Thyroid gland (tissue), 4 donors: ENCODE measurements around the gene ORM2. TPM values are rescaled to one million over a fixed set of nuclear protein-coding genes. Genes with fewer than 3 reads are reported as not detected.
"Not testable (repeated sequence)": the region's sequence is repeated elsewhere in the genome, so short reads cannot be mapped to it uniquely, and the experiment has no call there.

Experiments used
- DNase-seq, 2 donors: peaks; one replicate each; pipeline ENCODE4 v3.0.0-alpha.2; 2019
- H3K27ac ChIP-seq, 3 donors: fragments of 200-600 bp; sonication (generic); 1 replicate in 2 of 3; 2 replicates in 1 of 3; pipeline ENCODE4 v1.5.1; 2016 to 2019; ENCODE audit warnings: mild to moderate bottlenecking in 1 of 3, moderate library complexity in 1 of 3
- H3K27me3 ChIP-seq: fragments of 200-600 bp; sonication (generic); one replicate; pipeline ENCODE4 v1.5.1; 2019
- H3K36me3 ChIP-seq, 2 donors: fragments of 200-600 bp; sonication (generic); one replicate each; pipeline ENCODE4 v1.5.1; 2016 to 2019
- H3K4me1 ChIP-seq, 2 donors: fragments of 200-600 bp; sonication (generic); one replicate each; pipeline ENCODE4 v1.5.1; 2017 to 2019
- H3K4me3 ChIP-seq, 3 donors: fragments of 200-600 bp; sonication (generic); replicated peaks in 1 of 3; 1 replicate in 2 of 3; 2 replicates in 1 of 3; pipeline ENCODE4 v1.5.1; 2016; ENCODE audit warnings: mild to moderate bottlenecking in 1 of 3
- H3K9me3 ChIP-seq: fragments of 200-600 bp; sonication (generic); one replicate; pipeline ENCODE4 v1.5.1; 2017
- POLR2A ChIP-seq, 2 donors: fragments of 450-650 bp; IDR thresholded peaks; one replicate each; pipeline ENCODE4 v1.6.1; 2017; ENCODE audit warnings: antibody characterized with exemption in 2 of 2, mild to moderate bottlenecking in 2 of 2, moderate library complexity in 1 of 2
- WGBS, 2 donors: methylation state at CpG; one replicate each; pipeline ENCODE4 v1.1.5; 2017; 5-methylcytosine and 5-hydroxymethylcytosine counted together
- intact Hi-C: fragments of 100-400 bp; cut with DNase I; formaldehyde crosslinking; loops from one replicate; pipeline ENCODE4 v1.15.1; 2023
- total RNA-seq, 4 donors: library from RNA; depleted of rRNA; stranded (reverse); fragments of >200 nt; gene quantifications; one replicate each; pipeline ENCODE4 v1.2.3, GENCODE V29; 2016
- TF ChIP-seq, protein P1 (sequence below), 6 experiments: fragments of 200-600 bp in 3 of 6; fragments of 450-650 bp in 3 of 6; sonication (generic) in 3 of 6; IDR thresholded peaks; one replicate each; pipeline ENCODE4 v1.5.1; 2016 to 2019; ENCODE audit warnings: antibody characterized with exemption in 6 of 6, mild to moderate bottlenecking in 2 of 6, inconsistent platforms in 1 of 6, moderate library complexity in 1 of 6

The ORM2 gene
- not detected for total RNA-seq

DNA sequence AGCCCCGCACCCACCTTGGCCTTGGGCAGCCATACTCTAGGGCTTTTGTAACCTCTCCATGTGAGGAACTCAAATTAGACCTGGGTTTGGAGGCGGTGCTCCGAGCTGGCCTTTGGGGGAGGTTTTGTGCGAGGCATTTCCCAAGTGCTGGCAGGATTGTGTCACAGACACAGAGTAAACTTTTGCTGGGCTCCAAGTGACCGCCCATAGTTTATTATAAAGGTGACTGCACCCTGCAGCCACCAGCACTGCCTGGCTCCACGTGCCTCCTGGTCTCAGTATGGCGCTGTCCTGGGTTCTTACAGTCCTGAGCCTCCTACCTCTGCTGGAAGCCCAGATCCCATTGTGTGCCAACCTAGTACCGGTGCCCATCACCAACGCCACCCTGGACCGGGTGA lies at the start of gene ORM2:
TSS of gene ORM2 (plus strand) at position 245 of the 398 bp plus-strand sequence. CDS start at position 281, 36 bp downstream.
- H3K36me3 ChIP-seq, H3K4me3 ChIP-seq, H3K27me3 ChIP-seq, DNase-seq, H3K4me1 ChIP-seq, intact Hi-C loops, H3K27ac ChIP-seq, H3K9me3 ChIP-seq: not testable (repeated sequence)
- no CpG with 5 or more reads among the region's 10 CpGs for WGBS, 2 donors

DNA sequence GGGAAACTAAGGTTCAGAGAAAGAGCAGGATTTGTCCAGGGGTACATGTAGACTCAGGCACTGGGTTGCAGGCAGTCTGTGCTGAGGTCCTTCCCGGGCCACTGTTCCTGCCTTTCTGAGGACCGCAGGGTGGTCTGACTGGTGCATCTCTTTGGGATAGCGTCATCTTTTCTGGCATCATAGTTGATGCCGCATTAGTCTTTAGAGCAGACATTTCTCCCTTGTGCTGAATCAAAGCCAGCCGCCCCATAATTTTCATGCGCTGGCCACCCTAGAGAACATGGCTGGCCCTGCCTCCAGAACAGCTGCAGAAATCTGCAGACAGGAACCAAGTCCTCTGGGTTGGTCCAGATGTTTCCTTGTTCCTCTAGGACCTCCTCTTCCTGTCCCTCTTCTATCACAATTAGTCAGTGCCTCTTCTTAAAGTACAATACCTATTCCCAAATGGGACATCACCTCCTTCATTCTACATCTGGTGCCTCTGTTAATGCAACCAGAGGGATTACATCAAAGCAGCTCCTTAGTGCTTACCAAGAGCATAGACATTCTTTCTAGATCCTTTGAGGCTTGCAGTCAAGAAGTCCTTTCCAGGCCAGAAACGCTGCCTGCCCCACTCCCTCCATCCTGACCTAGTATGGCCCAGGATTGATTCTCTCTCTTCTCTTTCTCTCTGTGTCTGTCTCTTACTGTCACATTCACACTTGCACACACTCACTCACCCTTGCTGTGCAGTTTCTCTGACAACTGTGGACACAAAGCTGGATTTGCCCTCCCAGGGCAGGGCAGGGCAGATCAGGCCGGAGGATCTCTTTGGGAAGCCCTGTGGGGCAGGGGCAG lies 48.8 kb upstream of the ORM2 start:
- no peaks in the 10 kb centered on the region for H3K9me3 ChIP-seq
- no peak for DNase-seq
- no peak overlapping the region for H3K4me3 ChIP-seq
- H3K27me3 ChIP-seq = no peaks in the 10 kb centered on the region
- H3K4me1 ChIP-seq = no peaks in the 10 kb centered on the region
- intact Hi-C loops = no loop called here
- H3K36me3 ChIP-seq = no peaks in the 10 kb centered on the region
- H3K27ac ChIP-seq = no peak overlapping the region
- WGBS, 2 donors = 81 to 84% methylated on average over 8 of the region's 8 CpGs
- TF ChIP-seq, protein P1, sequence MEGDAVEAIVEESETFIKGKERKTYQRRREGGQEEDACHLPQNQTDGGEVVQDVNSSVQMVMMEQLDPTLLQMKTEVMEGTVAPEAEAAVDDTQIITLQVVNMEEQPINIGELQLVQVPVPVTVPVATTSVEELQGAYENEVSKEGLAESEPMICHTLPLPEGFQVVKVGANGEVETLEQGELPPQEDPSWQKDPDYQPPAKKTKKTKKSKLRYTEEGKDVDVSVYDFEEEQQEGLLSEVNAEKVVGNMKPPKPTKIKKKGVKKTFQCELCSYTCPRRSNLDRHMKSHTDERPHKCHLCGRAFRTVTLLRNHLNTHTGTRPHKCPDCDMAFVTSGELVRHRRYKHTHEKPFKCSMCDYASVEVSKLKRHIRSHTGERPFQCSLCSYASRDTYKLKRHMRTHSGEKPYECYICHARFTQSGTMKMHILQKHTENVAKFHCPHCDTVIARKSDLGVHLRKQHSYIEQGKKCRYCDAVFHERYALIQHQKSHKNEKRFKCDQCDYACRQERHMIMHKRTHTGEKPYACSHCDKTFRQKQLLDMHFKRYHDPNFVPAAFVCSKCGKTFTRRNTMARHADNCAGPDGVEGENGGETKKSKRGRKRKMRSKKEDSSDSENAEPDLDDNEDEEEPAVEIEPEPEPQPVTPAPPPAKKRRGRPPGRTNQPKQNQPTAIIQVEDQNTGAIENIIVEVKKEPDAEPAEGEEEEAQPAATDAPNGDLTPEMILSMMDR (IDR thresholded peaks at IDR 0.05) = no peak
- no peak for TF ChIP-seq POLR2A (IDR thresholded peaks at IDR 0.05)

DNA sequence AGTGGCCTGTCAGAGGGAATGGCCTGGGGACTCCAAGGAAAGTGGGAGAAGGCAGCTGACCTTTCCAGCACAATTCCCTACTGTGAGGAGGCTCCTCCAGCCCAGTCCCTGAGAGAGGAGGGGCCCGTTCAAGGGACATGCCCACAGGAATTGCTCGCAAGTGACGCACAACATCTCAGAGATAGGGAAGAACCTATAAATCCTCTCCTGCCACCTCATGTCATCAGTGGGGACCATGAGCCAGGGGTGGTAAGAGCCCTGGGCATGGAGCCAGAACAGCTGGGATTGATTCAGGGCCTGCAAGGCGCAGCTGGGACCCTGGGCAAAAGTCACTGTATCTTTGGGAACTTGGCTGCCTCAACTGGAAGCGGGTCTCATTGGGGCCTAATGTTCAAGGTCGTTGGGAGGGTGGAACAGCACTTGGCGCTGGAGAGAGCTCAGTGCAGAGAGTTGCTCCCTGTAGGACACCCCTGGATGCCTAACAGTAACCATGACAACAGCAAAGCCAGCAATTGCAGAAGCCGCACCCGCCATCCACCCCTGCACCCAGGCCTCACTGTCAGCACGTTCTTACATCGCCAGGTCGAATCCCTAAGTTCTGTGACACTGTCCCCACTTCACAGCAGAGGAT lies 48.1 kb upstream of the ORM2 start:
- no peak overlapping the region for H3K27ac ChIP-seq
- intact Hi-C loops = no loop called here
- no peak overlapping the region for H3K4me3 ChIP-seq

DNA sequence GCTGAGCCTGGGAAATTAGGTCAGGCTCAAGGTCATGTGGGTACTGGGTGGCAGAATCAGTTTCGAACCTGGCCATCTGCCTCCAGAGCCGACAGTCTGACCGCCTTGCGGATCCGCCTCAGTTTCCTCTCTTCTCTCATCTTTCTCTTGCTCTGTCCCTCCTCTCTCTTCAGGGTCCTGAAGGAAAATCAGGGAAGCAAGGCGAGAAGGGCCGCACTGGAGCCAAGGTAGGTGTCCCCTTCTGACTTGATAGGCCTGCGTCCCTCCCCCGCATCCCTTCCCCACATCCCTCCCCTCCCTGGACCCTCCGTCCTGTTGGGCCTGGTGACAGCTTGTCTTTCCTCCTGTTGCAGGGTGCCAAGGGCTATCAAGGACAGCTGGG lies 47.6 kb upstream of the ORM2 start:
- Histone ChIP-seq H3K4me3 (no peak overlapping the region), H3K36me3 (no peaks in the 10 kb centered on the region), H3K27ac (no peak overlapping the region), H3K4me1 (no peaks in the 10 kb centered on the region), H3K9me3 (no peaks in the 10 kb centered on the region), H3K27me3 (no peaks in the 10 kb centered on the region)
- intact Hi-C loops = no loop called here
- 93 to 96% methylated on average over 10 of the region's 10 CpGs for WGBS, 2 donors
- no peak for DNase-seq
- TF ChIP-seq, protein P1 (IDR thresholded peaks at IDR 0.05) = no peak
- no peak for TF ChIP-seq POLR2A (IDR thresholded peaks at IDR 0.05)

More for the DNA sequence above, 48.1 kb upstream of the ORM2 start:
- 79 to 84% methylated on average over 11 to 12 of the region's 12 CpGs for WGBS, 2 donors
- no peaks in the 10 kb centered on the region for H3K27me3 ChIP-seq
- H3K4me1 ChIP-seq = no peaks in the 10 kb centered on the region
- no peaks in the 10 kb centered on the region for H3K36me3 ChIP-seq
- DNase-seq = no peak
- no peaks in the 10 kb centered on the region for H3K9me3 ChIP-seq
- TF ChIP-seq, protein P1 (IDR thresholded peaks at IDR 0.05) = no peak
- TF ChIP-seq POLR2A (IDR thresholded peaks at IDR 0.05) = no peak

DNA sequence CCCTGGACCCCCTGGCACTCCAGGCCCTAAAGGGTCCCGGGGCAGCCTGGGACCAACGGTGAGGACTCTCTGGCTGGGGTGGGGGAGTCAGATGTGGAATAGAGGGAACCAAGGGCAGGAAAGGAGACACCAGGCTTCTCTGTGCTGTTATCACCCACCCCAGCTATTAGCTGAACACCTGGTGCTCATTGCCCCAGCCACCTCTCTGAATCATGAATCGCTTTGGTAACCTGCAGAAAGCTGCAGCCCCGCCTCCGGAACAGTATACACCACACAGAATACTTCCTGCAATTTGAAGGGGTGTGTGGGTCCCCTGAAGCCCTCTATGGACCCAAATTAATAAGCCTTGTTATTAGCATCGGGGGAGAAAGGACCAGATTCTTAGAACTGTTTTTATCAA lies 47.2 kb upstream of the ORM2 start:
- no peaks in the 10 kb centered on the region for H3K36me3 ChIP-seq
- no peaks in the 10 kb centered on the region for H3K27me3 ChIP-seq
- H3K9me3 ChIP-seq = no peaks in the 10 kb centered on the region
- no peaks in the 10 kb centered on the region for H3K4me1 ChIP-seq
- no peak for TF ChIP-seq POLR2A (IDR thresholded peaks at IDR 0.05)
- TF ChIP-seq, protein P1 (IDR thresholded peaks at IDR 0.05) = no peak
- no peak overlapping the region for H3K27ac ChIP-seq
- no peak overlapping the region for H3K4me3 ChIP-seq
- no peak for DNase-seq
- 84 to 91% methylated on average over 6 of the region's 6 CpGs for WGBS, 2 donors
- intact Hi-C loops = no loop called here
